GM21528 (cell line): ENCODE results near the gene XK.
"Not testable (repeated sequence)": the region's sequence is repeated elsewhere in the genome, so short reads cannot be mapped to it uniquely, and the experiment has no call there.

Experiments used
- ATAC-seq: cut with Tn5 transposase; IDR thresholded peaks from one replicate; pipeline ENCODE4 v1.9.1; 2021; ENCODE audit warnings: mild to moderate bottlenecking, moderate library complexity; ENCODE audit not compliant: unreplicated experiment, low FRiP score

The XK gene

GRCh38 chrX:37685381-37686359 lies at the start of gene XK:
Gene XK, plus strand, starts transcription at chrX:37685791. Its CDS starts 171 bp downstream, at chrX:37685962.
- ATAC-seq, result peak; percentile 82

- ATAC-seq, result no peak
Measured at GRCh38 chrX:37638047-37638446, 47.5 kb upstream of the XK start.

GRCh38 chrX:37640142-37640541 lies 45.4 kb upstream of the XK start:
- ATAC-seq, result no peak

GRCh38 chrX:37641859-37642258 lies 43.7 kb upstream of the XK start:
- ATAC-seq, result no peak

GRCh38 chrX:37644381-37645305 lies 40.9 kb upstream of the XK start:
- no peak for ATAC-seq

GRCh38 chrX:37646254-37646653 lies 39.3 kb upstream of the XK start:
- ATAC-seq, result no peak

GRCh38 chrX:37650879-37651278 lies 34.7 kb upstream of the XK start:
- not testable (repeated sequence) for ATAC-seq

- ATAC-seq, result no peak
Measured at GRCh38 chrX:37651921-37652452, 33.6 kb upstream of the XK start.

- no peak for ATAC-seq
Measured at GRCh38 chrX:37652589-37653231, 32.9 kb upstream of the XK start.

GRCh38 chrX:37653397-37654085 lies 32.0 kb upstream of the XK start:
- no peak for ATAC-seq

GRCh38 chrX:37658343-37659030 lies 27.1 kb upstream of the XK start:
- ATAC-seq, result no peak

GRCh38 chrX:37659047-37659446 lies 26.5 kb upstream of the XK start:
- no peak for ATAC-seq

- ATAC-seq, result no peak
Measured at GRCh38 chrX:37662181-37662580, 23.4 kb upstream of the XK start.

GRCh38 chrX:37666516-37666915 lies 19.1 kb upstream of the XK start:
- ATAC-seq, result no peak

- ATAC-seq, result no peak
Measured at GRCh38 chrX:37667141-37667540, 18.4 kb upstream of the XK start.

GRCh38 chrX:37672563-37672962 lies 13.0 kb upstream of the XK start:
- ATAC-seq, result no peak

- no peak for ATAC-seq
Measured at GRCh38 chrX:37676811-37677210, 8.8 kb upstream of the XK start.

- no peak for ATAC-seq
Measured at GRCh38 chrX:37677243-37677642, 8.3 kb upstream of the XK start.

- peak; percentile 78 for ATAC-seq
Measured at GRCh38 chrX:37677765-37678164, 7.8 kb upstream of the XK start.
